Activated CD8-positive, alpha-beta memory T cell treated with anti-CD3 and anti-CD28 coated beads, Interleukin-2, amount 10 ng/mL, durations not matched to agents 7 days and 5 days (primary cell): ENCODE measurements around the gene FIBIN. TPM values are rescaled to one million over a fixed set of nuclear protein-coding genes. Genes with fewer than 3 reads are reported as not detected.
"Not testable (repeated sequence)": the region's sequence is repeated elsewhere in the genome, so short reads cannot be mapped to it uniquely, and the experiment has no call there.

ENCODE experiments used
- ATAC-seq: fragments of 150-1000 bp; cut with Tn5 transposase; one replicate; pipeline ENCODE4 v1.10.0; 2021; ENCODE audit warnings: moderate library complexity
- CTCF ChIA-PET: fragments of 350-600 bp; sonication (Branson Sonifier 250); formaldehyde crosslinking; loops from one replicate; lab custom pipeline; 2021; ENCODE audit warnings: antibody characterized with exemption; lab: Charles Lee
- DNase-seq: peaks from one replicate; pipeline ENCODE4 v3.0.0-alpha.2; 2020
- H3K27ac Mint-ChIP-seq: one replicate; pipeline ENCODE4 v1.8.0; 2021; ENCODE audit warnings: mild to moderate bottlenecking, mixed read lengths
- H3K27me3 Mint-ChIP-seq: one replicate; pipeline ENCODE4 v1.8.0; 2021; ENCODE audit warnings: mixed read lengths
- H3K36me3 Mint-ChIP-seq: one replicate; pipeline ENCODE4 v1.8.0; 2021; ENCODE audit warnings: mild to moderate bottlenecking, mixed read lengths
- H3K4me1 Mint-ChIP-seq: one replicate; pipeline ENCODE4 v1.8.0; 2021; ENCODE audit warnings: mixed read lengths
- H3K4me3 Mint-ChIP-seq: one replicate; pipeline ENCODE4 v1.8.0; 2021; ENCODE audit warnings: mild to moderate bottlenecking, moderate library complexity, mixed read lengths
- H3K9me3 Mint-ChIP-seq: one replicate; pipeline ENCODE4 v1.8.0; 2022; ENCODE audit warnings: low read depth, mixed read lengths
- total RNA-seq, 2 experiments: library from RNA; stranded (reverse); gene quantifications; one replicate each; pipeline ENCODE4 v1.2.3, GENCODE V29; 2021

FIBIN gene
- total RNA-seq, 2 experiments from 2014 or later: not detected

GRCh38 chr11:26960281-26960680, 33.6 kb upstream of the FIBIN start:
- Mint-ChIP-seq H3K27ac (no peak overlapping the region), H3K36me3 (no peaks in the 10 kb centered on the region), H3K4me1 (no peaks in the 10 kb centered on the region), H3K9me3 (peaks cover 8% of the 10 kb centered on the region), H3K27me3 (no peaks in the 10 kb centered on the region), H3K4me3 (no peak overlapping the region)
- DNase-seq (no peak), ATAC-seq (no peak)
- CTCF ChIA-PET: no interaction called here

GRCh38 chr11:26963764-26964163, 30.1 kb upstream of the FIBIN start:
- Mint-ChIP-seq H3K4me1 (no peaks in the 10 kb centered on the region), H3K36me3 (no peaks in the 10 kb centered on the region), H3K27ac (no peak overlapping the region), H3K4me3 (no peak overlapping the region), H3K27me3 (no peaks in the 10 kb centered on the region), H3K9me3 (peaks cover 8% of the 10 kb centered on the region)
- CTCF ChIA-PET: no interaction called here
- ATAC-seq (no peak), DNase-seq (no peak)

GRCh38 chr11:26964339-26964738, 29.6 kb upstream of the FIBIN start:
- H3K36me3 Mint-ChIP-seq: no peaks in the 10 kb centered on the region
- no peaks in the 10 kb centered on the region for H3K4me1 Mint-ChIP-seq
- no peak for DNase-seq
- H3K4me3 Mint-ChIP-seq: no peak overlapping the region
- ATAC-seq: no peak
- H3K27me3 Mint-ChIP-seq: no peaks in the 10 kb centered on the region
- no peak overlapping the region for H3K27ac Mint-ChIP-seq
- CTCF ChIA-PET: no interaction called here
- H3K9me3 Mint-ChIP-seq: peaks cover 8% of the 10 kb centered on the region

GRCh38 chr11:26964847-26965485, 28.9 kb upstream of the FIBIN start:
- H3K9me3 Mint-ChIP-seq, CTCF ChIA-PET, H3K27me3 Mint-ChIP-seq, ATAC-seq, H3K4me1 Mint-ChIP-seq, H3K4me3 Mint-ChIP-seq, DNase-seq, H3K27ac Mint-ChIP-seq, H3K36me3 Mint-ChIP-seq: not testable (repeated sequence)

GRCh38 chr11:26971961-26972360, 22.0 kb upstream of the FIBIN start:
- ATAC-seq (no peak), DNase-seq (no peak)
- no peaks in the 10 kb centered on the region for H3K4me1 Mint-ChIP-seq
- peaks cover 5% of the 10 kb centered on the region for H3K9me3 Mint-ChIP-seq
- H3K27me3 Mint-ChIP-seq: no peaks in the 10 kb centered on the region
- no peak overlapping the region for H3K4me3 Mint-ChIP-seq
- no peak overlapping the region for H3K27ac Mint-ChIP-seq
- H3K36me3 Mint-ChIP-seq: no peaks in the 10 kb centered on the region
- CTCF ChIA-PET: no interaction called here

GRCh38 chr11:26974069-26974783, 19.7 kb upstream of the FIBIN start:
- DNase-seq (no peak), ATAC-seq (no peak)
- no peaks in the 10 kb centered on the region for H3K36me3 Mint-ChIP-seq
- H3K4me3 Mint-ChIP-seq: no peak overlapping the region
- CTCF ChIA-PET: no interaction called here
- no peaks in the 10 kb centered on the region for H3K4me1 Mint-ChIP-seq
- H3K27me3 Mint-ChIP-seq: no peaks in the 10 kb centered on the region
- peaks cover 7% of the 10 kb centered on the region for H3K9me3 Mint-ChIP-seq
- H3K27ac Mint-ChIP-seq: no peak overlapping the region

- Mint-ChIP-seq H3K4me1 (no peaks in the 10 kb centered on the region), H3K27me3 (no peaks in the 10 kb centered on the region), H3K27ac (no peak overlapping the region), H3K4me3 (no peak overlapping the region), H3K9me3 (peaks cover 7% of the 10 kb centered on the region), H3K36me3 (no peaks in the 10 kb centered on the region)
- ATAC-seq (no peak), DNase-seq (no peak)
- CTCF ChIA-PET: no interaction called here
Observed at GRCh38 chr11:26974996-26975395, 18.9 kb upstream of the FIBIN start.

GRCh38 chr11:26976389-26976788, 17.5 kb upstream of the FIBIN start:
- no peaks in the 10 kb centered on the region for H3K36me3 Mint-ChIP-seq
- H3K9me3 Mint-ChIP-seq: peaks cover 7% of the 10 kb centered on the region
- DNase-seq: no peak
- H3K4me1 Mint-ChIP-seq: no peaks in the 10 kb centered on the region
- H3K27ac Mint-ChIP-seq: no peak overlapping the region
- H3K4me3 Mint-ChIP-seq: no peak overlapping the region
- ATAC-seq: no peak
- H3K27me3 Mint-ChIP-seq: no peaks in the 10 kb centered on the region
- CTCF ChIA-PET: no interaction called here

GRCh38 chr11:26977209-26977608, 16.7 kb upstream of the FIBIN start:
- H3K4me3 Mint-ChIP-seq, H3K36me3 Mint-ChIP-seq, CTCF ChIA-PET, H3K27me3 Mint-ChIP-seq, H3K9me3 Mint-ChIP-seq, H3K4me1 Mint-ChIP-seq, ATAC-seq, H3K27ac Mint-ChIP-seq, DNase-seq: not testable (repeated sequence)

GRCh38 chr11:26983645-26984044, 10.3 kb upstream of the FIBIN start:
- no peak for DNase-seq
- no peak for ATAC-seq
- H3K36me3 Mint-ChIP-seq: no peaks in the 10 kb centered on the region
- peaks cover 4% of the 10 kb centered on the region for H3K9me3 Mint-ChIP-seq
- CTCF ChIA-PET: no interaction called here
- H3K4me1 Mint-ChIP-seq: no peaks in the 10 kb centered on the region
- H3K27ac Mint-ChIP-seq: no peak overlapping the region
- H3K27me3 Mint-ChIP-seq: no peaks in the 10 kb centered on the region
- no peak overlapping the region for H3K4me3 Mint-ChIP-seq

- H3K4me3 Mint-ChIP-seq: no peak overlapping the region
- peaks cover 4% of the 10 kb centered on the region for H3K9me3 Mint-ChIP-seq
- CTCF ChIA-PET: no interaction called here
- ATAC-seq: no peak
- no peak for DNase-seq
- H3K27me3 Mint-ChIP-seq: no peaks in the 10 kb centered on the region
- no peak overlapping the region for H3K27ac Mint-ChIP-seq
- no peaks in the 10 kb centered on the region for H3K4me1 Mint-ChIP-seq
- H3K36me3 Mint-ChIP-seq: no peaks in the 10 kb centered on the region
Observed at GRCh38 chr11:26985470-26985869, 8.4 kb upstream of the FIBIN start.

- CTCF ChIA-PET: no interaction called here
- Mint-ChIP-seq H3K4me1 (no peaks in the 10 kb centered on the region), H3K27me3 (no peaks in the 10 kb centered on the region), H3K27ac (no peak overlapping the region), H3K4me3 (no peak overlapping the region), H3K36me3 (no peaks in the 10 kb centered on the region), H3K9me3 (peaks cover 5% of the 10 kb centered on the region)
- DNase-seq (no peak), ATAC-seq (no peak)
Observed at GRCh38 chr11:26985943-26986342, 8.0 kb upstream of the FIBIN start.

- CTCF ChIA-PET: no interaction called here
- no peaks in the 10 kb centered on the region for H3K36me3 Mint-ChIP-seq
- H3K9me3 Mint-ChIP-seq: peaks cover 6% of the 10 kb centered on the region
- no peaks in the 10 kb centered on the region for H3K4me1 Mint-ChIP-seq
- H3K27ac Mint-ChIP-seq: no peak overlapping the region
- no peak for DNase-seq
- H3K4me3 Mint-ChIP-seq: no peak overlapping the region
- no peak for ATAC-seq
- no peaks in the 10 kb centered on the region for H3K27me3 Mint-ChIP-seq
Observed at GRCh38 chr11:26987272-26987671, 6.6 kb upstream of the FIBIN start.

GRCh38 chr11:26987731-26988130, 6.2 kb upstream of the FIBIN start:
- ATAC-seq (no peak), DNase-seq (no peak)
- Mint-ChIP-seq H3K4me3 (no peak overlapping the region), H3K36me3 (no peaks in the 10 kb centered on the region), H3K4me1 (no peaks in the 10 kb centered on the region), H3K27ac (no peak overlapping the region), H3K9me3 (peaks cover 4% of the 10 kb centered on the region), H3K27me3 (no peaks in the 10 kb centered on the region)
- CTCF ChIA-PET: no interaction called here
